ENCODE data around the gene EVPLL.
"Not testable (repeated sequence)": the region's sequence is repeated elsewhere in the genome, so short reads cannot be mapped to it uniquely, and the experiment has no call there.

Gene EVPLL

GRCh38 chr17:18381158-18381952, 3.8 kb downstream of the EVPLL start:
- H3K9ac ChIP-seq (ENCODE audit: low read depth, low read length, poor library complexity) = no peak overlapping the region
- no peaks in the 10 kb centered on the region for H3K79me1 ChIP-seq (ENCODE audit: low read depth, low read length)
- H3K4me3 ChIP-seq (ENCODE audit: low read length in 2 of 2) = no peak overlapping the region
- H2BK15ac ChIP-seq (ENCODE audit: low read length) = peak overlapping the region; percentile 15
- no CpG with 5 or more reads among the region's 23 CpGs for WGBS, 2 donors (ENCODE audit: extremely low coverage in 2 of 2, insufficient read length in 2 of 2, insufficient replicate concordance in 1 of 2)
- no peak overlapping the region for H3K4me2 ChIP-seq (ENCODE audit: insufficient read depth, low read length, poor library complexity, severe bottlenecking)
- no peak overlapping the region for H3K23ac ChIP-seq (ENCODE audit: low read depth, low read length, poor library complexity)
- H2AK5ac ChIP-seq (ENCODE audit: low read depth, low read length) = peak overlapping the region; percentile 84
- no peak overlapping the region for H2AFZ ChIP-seq (ENCODE audit: low read length)
- DNase-seq (ENCODE audit: low spot score) = no peak
- H4K91ac ChIP-seq (ENCODE audit: low read depth, low read length, poor library complexity) = no peak overlapping the region
- H3K27me3 ChIP-seq (ENCODE audit: control insufficient read depth in 3 of 3, insufficient read depth in 3 of 3, low read depth in 1 of 3, low read length in 3 of 3) = peaks cover 0 to 4% (median 0%) of the 10 kb centered on the region in 3 experiments
- no peak overlapping the region for H3K4ac ChIP-seq (ENCODE audit: low read length)
- peak overlapping the region; percentile 82 for H2BK5ac ChIP-seq (ENCODE audit: low read length)
- H3K36me3 ChIP-seq (replicated peaks in 1 of 2; ENCODE audit: control insufficient read depth in 2 of 2, insufficient read depth in 2 of 2, low read length in 2 of 2) = no peaks in the 10 kb centered on the region
- H3K27ac ChIP-seq (replicated peaks; ENCODE audit: low read length) = no peak overlapping the region
- H2BK120ac ChIP-seq (ENCODE audit: low read depth, low read length) = no peak overlapping the region
- H3K14ac ChIP-seq (ENCODE audit: low read length) = peak overlapping the region; percentile 82
- no peaks in the 10 kb centered on the region for H3K9me3 ChIP-seq (replicated peaks in 1 of 2; ENCODE audit: control insufficient read depth in 2 of 2, insufficient read depth in 1 of 2, low read depth in 1 of 2, low read length in 2 of 2)
- peak overlapping the region; percentile 28 for H3K18ac ChIP-seq (ENCODE audit: low read length)
- peak overlapping the region; percentile 84 for H2BK12ac ChIP-seq (ENCODE audit: low read length)
- H4K8ac ChIP-seq (ENCODE audit: low read depth, low read length) = no peak overlapping the region
- peaks cover 0 to 2% of the 10 kb centered on the region in 2 donors for H3K4me1 ChIP-seq (ENCODE audit: control insufficient read depth in 2 of 2, insufficient read depth in 1 of 2, low read depth in 1 of 2, low read length in 2 of 2)

GRCh38 chr17:18381953-18382245, 4.3 kb downstream of the EVPLL start:
- Histone ChIP-seq H3K4me3 (ENCODE audit: low read length in 2 of 2) (no peak overlapping the region), H3K18ac (ENCODE audit: low read length) (no peak overlapping the region), H3K9me3 (replicated peaks in 1 of 2; ENCODE audit: control insufficient read depth in 2 of 2, insufficient read depth in 1 of 2, low read depth in 1 of 2, low read length in 2 of 2) (no peaks in the 10 kb centered on the region), H2BK15ac (ENCODE audit: low read length) (no peak overlapping the region), H2BK12ac (ENCODE audit: low read length) (no peak overlapping the region), H4K8ac (ENCODE audit: low read depth, low read length) (no peak overlapping the region), H3K23ac (ENCODE audit: low read depth, low read length, poor library complexity) (no peak overlapping the region), H2BK120ac (ENCODE audit: low read depth, low read length) (no peak overlapping the region), H2AFZ (ENCODE audit: low read length) (no peak overlapping the region), H3K27ac (replicated peaks; ENCODE audit: low read length) (no peak overlapping the region), H4K91ac (ENCODE audit: low read depth, low read length, poor library complexity) (no peak overlapping the region), H3K4me1 (ENCODE audit: control insufficient read depth in 2 of 2, insufficient read depth in 1 of 2, low read depth in 1 of 2, low read length in 2 of 2) (peaks cover 0 to 2% of the 10 kb centered on the region in 2 donors), H3K4me2 (ENCODE audit: insufficient read depth, low read length, poor library complexity, severe bottlenecking) (no peak overlapping the region), H2BK5ac (ENCODE audit: low read length) (no peak overlapping the region), H3K27me3 (ENCODE audit: control insufficient read depth in 3 of 3, insufficient read depth in 3 of 3, low read depth in 1 of 3, low read length in 3 of 3) (peaks cover 0 to 4% (median 0%) of the 10 kb centered on the region in 3 experiments), H3K36me3 (replicated peaks in 1 of 2; ENCODE audit: control insufficient read depth in 2 of 2, insufficient read depth in 2 of 2, low read length in 2 of 2) (no peaks in the 10 kb centered on the region), H3K4ac (ENCODE audit: low read length) (no peak overlapping the region), H3K14ac (ENCODE audit: low read length) (no peak overlapping the region), H3K79me1 (ENCODE audit: low read depth, low read length) (no peaks in the 10 kb centered on the region), H3K9ac (ENCODE audit: low read depth, low read length, poor library complexity) (no peak overlapping the region), H2AK5ac (ENCODE audit: low read depth, low read length) (peak overlapping the region; percentile 28)
- WGBS, 2 donors (ENCODE audit: extremely low coverage in 2 of 2, insufficient read length in 2 of 2, insufficient replicate concordance in 1 of 2) = no CpG with 5 or more reads among the region's 3 CpGs
- DNase-seq (ENCODE audit: low spot score) = no peak

- Histone ChIP-seq H2BK15ac (ENCODE audit: low read length) (no peak overlapping the region), H3K18ac (ENCODE audit: low read length) (peak overlapping the region; percentile 71), H3K9me3 (replicated peaks in 1 of 2; ENCODE audit: control insufficient read depth in 2 of 2, insufficient read depth in 1 of 2, low read depth in 1 of 2, low read length in 2 of 2) (no peaks in the 10 kb centered on the region), H2BK5ac (ENCODE audit: low read length) (no peak overlapping the region), H3K9ac (ENCODE audit: low read depth, low read length, poor library complexity) (no peak overlapping the region), H3K4me1 (ENCODE audit: control insufficient read depth in 2 of 2, insufficient read depth in 1 of 2, low read depth in 1 of 2, low read length in 2 of 2) (peaks cover 0 to 2% of the 10 kb centered on the region in 2 donors), H2BK12ac (ENCODE audit: low read length) (peak overlapping the region; percentile 58), H2AK5ac (ENCODE audit: low read depth, low read length) (peak overlapping the region; percentile 28), H3K4me3 (ENCODE audit: low read length in 2 of 2) (no peak overlapping the region), H3K4me2 (ENCODE audit: insufficient read depth, low read length, poor library complexity, severe bottlenecking) (no peak overlapping the region), H2BK120ac (ENCODE audit: low read depth, low read length) (no peak overlapping the region), H3K14ac (ENCODE audit: low read length) (peak overlapping the region; percentile 82), H3K27ac (replicated peaks; ENCODE audit: low read length) (no peak overlapping the region), H4K8ac (ENCODE audit: low read depth, low read length) (no peak overlapping the region), H3K36me3 (replicated peaks in 1 of 2; ENCODE audit: control insufficient read depth in 2 of 2, insufficient read depth in 2 of 2, low read length in 2 of 2) (no peaks in the 10 kb centered on the region), H3K27me3 (ENCODE audit: control insufficient read depth in 3 of 3, insufficient read depth in 3 of 3, low read depth in 1 of 3, low read length in 3 of 3) (peaks cover 0 to 4% (median 0%) of the 10 kb centered on the region in 3 experiments), H2AFZ (ENCODE audit: low read length) (no peak overlapping the region), H3K4ac (ENCODE audit: low read length) (no peak overlapping the region), H3K79me1 (ENCODE audit: low read depth, low read length) (no peaks in the 10 kb centered on the region), H4K91ac (ENCODE audit: low read depth, low read length, poor library complexity) (no peak overlapping the region), H3K23ac (ENCODE audit: low read depth, low read length, poor library complexity) (no peak overlapping the region)
- WGBS, 2 donors (ENCODE audit: extremely low coverage in 2 of 2, insufficient read length in 2 of 2, insufficient replicate concordance in 1 of 2) = no CpG with 5 or more reads among the region's 36 CpGs
- DNase-seq (ENCODE audit: low spot score) = no peak
Measured at GRCh38 chr17:18382441-18383078, 5.0 kb downstream of the EVPLL start.

- not testable (repeated sequence) for H2BK120ac ChIP-seq (ENCODE audit: low read depth, low read length); H2BK15ac ChIP-seq (ENCODE audit: low read length); H2AK5ac ChIP-seq (ENCODE audit: low read depth, low read length); H3K4me1 ChIP-seq (ENCODE audit: control insufficient read depth in 2 of 2, insufficient read depth in 1 of 2, low read depth in 1 of 2, low read length in 2 of 2); H3K9ac ChIP-seq (ENCODE audit: low read depth, low read length, poor library complexity); H3K4me3 ChIP-seq (ENCODE audit: low read length in 2 of 2); H3K79me1 ChIP-seq (ENCODE audit: low read depth, low read length); H2AFZ ChIP-seq (ENCODE audit: low read length); H4K91ac ChIP-seq (ENCODE audit: low read depth, low read length, poor library complexity); H2BK5ac ChIP-seq (ENCODE audit: low read length); H3K27ac ChIP-seq (replicated peaks; ENCODE audit: low read length); H3K23ac ChIP-seq (ENCODE audit: low read depth, low read length, poor library complexity); H3K9me3 ChIP-seq (replicated peaks in 1 of 2; ENCODE audit: control insufficient read depth in 2 of 2, insufficient read depth in 1 of 2, low read depth in 1 of 2, low read length in 2 of 2); H4K8ac ChIP-seq (ENCODE audit: low read depth, low read length); H3K4ac ChIP-seq (ENCODE audit: low read length); H3K4me2 ChIP-seq (ENCODE audit: insufficient read depth, low read length, poor library complexity, severe bottlenecking); DNase-seq (ENCODE audit: low spot score); H3K27me3 ChIP-seq (ENCODE audit: control insufficient read depth in 3 of 3, insufficient read depth in 3 of 3, low read depth in 1 of 3, low read length in 3 of 3); H3K36me3 ChIP-seq (replicated peaks in 1 of 2; ENCODE audit: control insufficient read depth in 2 of 2, insufficient read depth in 2 of 2, low read length in 2 of 2); H2BK12ac ChIP-seq (ENCODE audit: low read length)
- no CpG with 5 or more reads among the region's 36 CpGs for WGBS, 2 donors (ENCODE audit: extremely low coverage in 2 of 2, insufficient read length in 2 of 2, insufficient replicate concordance in 1 of 2)
- Histone ChIP-seq H3K14ac (ENCODE audit: low read length) (peak overlapping the region; percentile 82), H3K18ac (ENCODE audit: low read length) (peak overlapping the region; percentile 71)
Measured at GRCh38 chr17:18383079-18383481, 5.5 kb downstream of the EVPLL start.

Measured in neuronal stem cell (in vitro differentiated cells).